Uterus (tissue), 4 donors: Measurements from ENCODE around the gene STMND1. TPM values are rescaled to one million over a fixed set of nuclear protein-coding genes. Genes with fewer than 3 reads are reported as not detected.

Experiments
- DNase-seq, 2 donors: peaks; one replicate each; pipeline ENCODE4 v3.0.0-alpha.2; 2019 to 2020
- H3K27ac ChIP-seq, 2 donors: fragments of 200-600 bp; sonication (generic); 1 replicate in 1 of 2; 2 replicates in 1 of 2; pipeline ENCODE4 v1.5.1; 2016 to 2018
- H3K27me3 ChIP-seq, 2 donors: fragments of 200-600 bp; sonication (generic); one replicate each; pipeline ENCODE4 v1.5.1; 2018 to 2019; ENCODE audit warnings: control low read depth in 1 of 2
- H3K36me3 ChIP-seq, 2 donors: fragments of 200-600 bp; sonication (generic); one replicate each; pipeline ENCODE4 v1.5.1; 2019; ENCODE audit warnings: control low read depth in 1 of 2
- H3K4me1 ChIP-seq, 2 donors: fragments of 200-600 bp; sonication (generic); one replicate each; pipeline ENCODE4 v1.5.1; 2018 to 2019; ENCODE audit warnings: control low read depth in 1 of 2
- H3K4me3 ChIP-seq, 2 donors: fragments of 200-600 bp; sonication (generic); 1 replicate in 1 of 2; 2 replicates in 1 of 2; pipeline ENCODE4 v1.5.1; 2018 to 2019; ENCODE audit warnings: mild to moderate bottlenecking in 1 of 2
- H3K9me3 ChIP-seq, 2 donors: fragments of 200-600 bp; sonication (generic); one replicate each; pipeline ENCODE4 v1.5.1; 2019; ENCODE audit warnings: control low read depth in 1 of 2
- CTCF ChIP-seq, 4 experiments: fragments of 200-600 bp in 2 of 4; fragments of 450-650 bp in 2 of 4; sonication (generic) in 2 of 4; IDR thresholded peaks; one replicate each; pipeline ENCODE4 v1.5.1; 2016 to 2019; ENCODE audit warnings: antibody characterized with exemption in 4 of 4, mild to moderate bottlenecking in 2 of 4, moderate library complexity in 1 of 4
- POLR2A ChIP-seq, 2 donors: fragments of 450-650 bp; IDR thresholded peaks; one replicate each; pipeline ENCODE4 v1.6.1; 2016; ENCODE audit warnings: antibody characterized with exemption in 2 of 2, mild to moderate bottlenecking in 1 of 2, moderate library complexity in 1 of 2
- intact Hi-C: fragments of 100-400 bp; cut with DNase I; formaldehyde crosslinking; loops from one replicate; pipeline ENCODE4 v1.15.1; 2023; ENCODE audit warnings: low total_unique reads
- total RNA-seq, 4 donors: library from RNA; depleted of rRNA in 3 of 4; stranded (reverse); fragments of >200 nt in 3 of 4; gene quantifications; one replicate each; pipeline versions ENCODE4 v1.1.0 to v1.2.4, GENCODE V29; 2014 to 2023
- donor health status: DM: yes; HTN: yes; CAD: no.

The STMND1 gene
- total RNA-seq, 4 donors from 2014 or later = 1.4 TPM; not detected in 3

GRCh38 chr6:17169711-17170110 is 67.9 kb downstream of the STMND1 start:
- intact Hi-C loops = no loop called here
- Histone ChIP-seq H3K4me3 (no peak overlapping the region), H3K27me3 (no peaks in the 10 kb centered on the region), H3K36me3 (no peaks in the 10 kb centered on the region), H3K27ac (no peak overlapping the region), H3K4me1 (no peaks in the 10 kb centered on the region), H3K9me3 (no peaks in the 10 kb centered on the region)
- TF ChIP-seq CTCF (IDR thresholded peaks at IDR 0.05) = no peak
- no peak for TF ChIP-seq POLR2A (IDR thresholded peaks at IDR 0.05)
- DNase-seq = no peak

- TF ChIP-seq POLR2A (IDR thresholded peaks at IDR 0.05) (no peak), CTCF (IDR thresholded peaks at IDR 0.05) (no peak)
- DNase-seq = no peak
- Histone ChIP-seq H3K9me3 (no peaks in the 10 kb centered on the region), H3K27ac (no peak overlapping the region), H3K36me3 (no peaks in the 10 kb centered on the region), H3K4me1 (no peaks in the 10 kb centered on the region), H3K27me3 (no peaks in the 10 kb centered on the region), H3K4me3 (no peak overlapping the region)
- intact Hi-C loops = no loop called here
Observed at GRCh38 chr6:17172836-17173470, 71.1 kb downstream of the STMND1 start.

GRCh38 chr6:17178326-17178725 is 76.5 kb downstream of the STMND1 start:
- no peaks in the 10 kb centered on the region for H3K27me3 ChIP-seq
- no peaks in the 10 kb centered on the region for H3K4me1 ChIP-seq
- intact Hi-C loops = no loop called here
- H3K27ac ChIP-seq = no peak overlapping the region
- H3K4me3 ChIP-seq = no peak overlapping the region
- H3K9me3 ChIP-seq = no peaks in the 10 kb centered on the region
- TF ChIP-seq CTCF (IDR thresholded peaks at IDR 0.05) (no peak), POLR2A (IDR thresholded peaks at IDR 0.05) (no peak)
- no peaks in the 10 kb centered on the region for H3K36me3 ChIP-seq
- DNase-seq = no peak

GRCh38 chr6:17178754-17179529 is 77.1 kb downstream of the STMND1 start:
- Histone ChIP-seq H3K9me3 (no peaks in the 10 kb centered on the region), H3K27ac (no peak overlapping the region), H3K27me3 (no peaks in the 10 kb centered on the region), H3K4me3 (no peak overlapping the region), H3K4me1 (no peaks in the 10 kb centered on the region), H3K36me3 (no peaks in the 10 kb centered on the region)
- intact Hi-C loops = no loop called here
- TF ChIP-seq POLR2A (IDR thresholded peaks at IDR 0.05) (no peak), CTCF (IDR thresholded peaks at IDR 0.05) (no peak)
- DNase-seq = no peak

- no peak for DNase-seq
- H3K27me3 ChIP-seq = no peaks in the 10 kb centered on the region
- H3K4me1 ChIP-seq = no peaks in the 10 kb centered on the region
- no peak overlapping the region for H3K4me3 ChIP-seq
- TF ChIP-seq CTCF (IDR thresholded peaks at IDR 0.05) (no peak), POLR2A (IDR thresholded peaks at IDR 0.05) (no peak)
- intact Hi-C loops = no loop called here
- no peaks in the 10 kb centered on the region for H3K36me3 ChIP-seq
- no peaks in the 10 kb centered on the region for H3K9me3 ChIP-seq
- H3K27ac ChIP-seq = no peak overlapping the region
Observed at GRCh38 chr6:17179530-17180073, 77.8 kb downstream of the STMND1 start.
